OCI-LY7 (cell line): ENCODE measurements around the gene SUN2.

Source experiments
- CTCF ChIP-seq: fragments of 200-600 bp; sonication (generic); conservative IDR thresholded peaks from 2 replicates; pipeline ENCODE4 v1.5.1; 2014; ENCODE audit warnings: mild to moderate bottlenecking, antibody characterized with exemption, low read length, moderate library complexity, mixed read lengths
- EZH2phosphoT487 ChIP-seq: fragments of 200-600 bp; sonication (generic); IDR thresholded peaks from 2 replicates; pipeline ENCODE4 v1.6.1; 2018; ENCODE audit warnings: low read depth, borderline replicate concordance, mild to moderate bottlenecking, mixed run types, antibody characterized with exemption, low read length, moderate library complexity, mixed read lengths

- no peak for TF ChIP-seq CTCF
- no peak for TF ChIP-seq EZH2phosphoT487
These were observed 25.2 kb upstream of the SUN2 start for GRCh38 chr22:38781033-38781432.
